ACHN (cell line): ENCODE data around the gene TAF6L.
"Not testable (repeated sequence)": the region's sequence is repeated elsewhere in the genome, so short reads cannot be mapped to it uniquely, and the experiment has no call there.

Source experiments
- DNase-seq: peaks from one replicate; pipeline ENCODE4 v3.0.0-alpha.2; 2015
- in situ Hi-C: cut with HindIII; loops from 2 replicates; pipeline ENCODE4 v1.10.0; 2017; ENCODE audit warnings: low sequenced_read_pairs, low pct_ligation_motif_present, low pct_unique_long_range_greater_than_20kb

The TAF6L gene

GRCh38 chr11:62796281-62796680 is 25.1 kb downstream of the TAF6L start:
- in situ Hi-C loops: no loop called here

DNA sequence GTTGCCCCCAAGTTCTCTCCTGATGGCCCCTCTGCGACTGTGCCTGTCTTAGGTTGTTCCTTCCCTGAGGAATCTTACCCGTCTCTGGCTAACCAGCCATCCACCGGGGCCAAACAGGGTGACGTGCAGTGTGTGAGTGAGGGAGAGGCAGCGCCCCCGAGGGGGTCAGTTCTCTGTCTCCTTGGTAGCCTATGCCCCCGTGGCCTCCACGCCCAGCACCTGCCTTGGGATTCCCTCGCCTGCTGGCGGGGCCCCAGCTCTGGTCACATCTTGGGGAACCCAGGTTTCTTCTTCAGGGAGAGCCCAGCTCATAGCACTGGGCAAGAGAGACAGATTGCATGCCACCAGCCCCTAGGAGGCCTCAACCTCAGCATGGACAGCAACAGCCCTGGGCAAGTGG is 28.3 kb downstream of the TAF6L start:
- DNase-seq: no peak
- in situ Hi-C loops: no loop called here

More at GRCh38 chr11:62796281-62796680, 25.1 kb downstream of the TAF6L start:
- DNase-seq: no peak

DNA sequence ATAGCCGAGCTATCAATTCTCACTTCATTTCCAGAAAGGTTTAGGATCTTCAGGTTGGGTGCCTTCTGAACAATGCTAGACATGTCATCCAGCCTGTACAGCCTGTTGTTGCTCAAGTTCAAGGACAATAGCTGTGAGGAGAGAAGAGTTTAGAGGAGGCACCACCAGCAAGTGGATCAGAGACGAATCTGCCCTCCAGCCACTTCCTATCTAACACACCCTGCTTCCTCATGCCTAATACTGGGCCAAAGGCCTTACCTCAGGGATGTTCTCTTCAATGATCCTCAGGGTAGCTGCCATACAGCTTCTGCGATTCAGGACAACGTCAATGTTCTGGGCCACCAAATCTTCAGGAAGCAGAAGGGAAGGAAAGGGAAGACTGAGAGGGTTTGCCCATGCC is 29.9 kb downstream of the TAF6L start:
- in situ Hi-C loops: no loop called here
- no peak for DNase-seq

GRCh38 chr11:62804310-62805075 is 33.3 kb downstream of the TAF6L start:
- DNase-seq: peak; percentile 26
- in situ Hi-C loops: no loop called here

GRCh38 chr11:62805076-62805892 is 34.1 kb downstream of the TAF6L start, which contains the start of gene NXF1:
Gene NXF1 (minus strand): TSS chr11:62805440. CDS start chr11:62805356, 84 bp downstream.
- in situ Hi-C loops: no loop called here
- DNase-seq: peak; percentile 90

DNA sequence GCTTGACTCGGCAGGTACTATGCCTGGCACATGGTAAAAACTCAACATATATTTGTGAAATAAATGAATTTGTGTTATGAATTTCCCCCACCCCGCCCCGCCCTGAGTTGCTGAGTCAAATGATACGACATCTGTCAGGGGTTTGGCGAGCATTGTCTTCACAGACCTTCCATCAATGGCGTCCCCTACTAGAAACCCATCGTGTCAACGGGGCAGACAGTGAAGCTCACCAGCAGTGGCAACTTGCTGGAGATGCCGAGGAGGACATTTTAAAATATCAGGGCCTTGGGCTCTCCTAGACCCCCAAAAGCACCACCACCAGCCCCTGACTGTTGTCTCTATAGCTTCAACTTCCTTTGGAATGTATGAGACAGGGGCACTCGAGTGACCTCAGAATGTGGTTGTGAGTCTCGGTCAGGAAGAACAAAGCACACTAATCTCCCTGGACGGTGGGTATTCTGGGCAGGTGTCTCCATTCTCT is 34.8 kb downstream of the TAF6L start:
- in situ Hi-C loops: no loop called here

GRCh38 chr11:62806611-62807121 is 35.5 kb downstream of the TAF6L start:
- DNase-seq: no peak
- in situ Hi-C loops: no loop called here

More for the DNA sequence above, 34.8 kb downstream of the TAF6L start:
- no peak for DNase-seq

DNA sequence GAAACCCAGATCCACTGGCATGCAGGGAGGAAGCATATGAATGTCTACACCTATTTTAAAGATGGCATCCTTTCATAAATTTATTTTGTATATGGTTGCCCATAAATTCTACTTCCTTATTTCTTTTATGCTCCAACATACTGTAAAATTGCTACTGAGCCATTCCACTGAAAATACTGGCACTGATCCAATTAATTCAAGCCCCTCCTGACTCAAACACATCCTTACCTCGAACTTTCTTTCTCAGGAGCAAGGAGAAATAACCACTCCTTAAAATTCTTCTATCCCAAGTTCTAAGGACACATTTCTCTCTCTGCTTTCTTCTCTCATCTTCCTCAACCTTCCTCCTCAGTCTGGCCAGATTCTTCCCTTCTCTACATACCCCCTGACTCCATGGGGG is 39.6 kb downstream of the TAF6L start:
- in situ Hi-C loops: no loop called here

DNA sequence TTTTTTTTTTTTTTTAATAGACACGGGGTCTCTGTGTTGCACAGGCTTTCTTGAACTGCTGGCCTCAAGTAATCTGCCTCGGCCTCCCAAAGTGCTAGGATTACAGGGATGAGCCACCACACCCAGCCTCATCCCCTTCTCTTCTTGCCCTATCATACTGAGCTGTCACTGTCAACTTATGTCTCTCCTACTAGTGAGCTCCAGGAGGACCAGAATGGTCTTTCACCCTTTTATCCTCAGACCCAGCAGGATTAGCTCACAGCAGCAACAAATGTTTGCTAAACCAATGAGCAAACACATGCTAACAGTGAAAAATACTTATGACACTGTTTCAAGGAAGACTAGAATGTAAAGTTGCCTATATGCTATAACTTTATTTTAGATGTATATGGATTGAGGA is 40.5 kb downstream of the TAF6L start:
- DNase-seq: no peak
- in situ Hi-C loops: no loop called here

More for the DNA sequence above, 39.6 kb downstream of the TAF6L start:
- no peak for DNase-seq

DNA sequence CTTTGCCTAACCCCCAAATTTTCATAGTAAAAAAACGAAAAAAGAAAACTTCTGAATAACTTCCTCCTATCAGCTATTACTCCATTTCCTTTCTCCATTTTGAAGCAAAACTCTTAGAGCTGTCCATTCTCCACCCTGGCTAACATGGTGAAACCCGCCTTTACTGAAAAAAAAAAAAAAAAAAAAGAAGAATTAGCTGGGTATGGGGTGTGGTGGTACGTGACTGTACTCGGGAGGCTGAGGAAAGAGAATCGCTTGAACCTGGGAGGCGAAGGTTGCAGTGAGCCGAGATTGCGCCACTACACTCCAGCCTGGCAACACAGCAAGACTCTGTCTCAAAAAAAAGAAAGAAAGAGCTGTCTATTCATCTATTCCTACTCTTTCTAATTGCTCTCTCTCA is 45.4 kb downstream of the TAF6L start:
- in situ Hi-C loops: no loop called here
- no peak for DNase-seq

DNA sequence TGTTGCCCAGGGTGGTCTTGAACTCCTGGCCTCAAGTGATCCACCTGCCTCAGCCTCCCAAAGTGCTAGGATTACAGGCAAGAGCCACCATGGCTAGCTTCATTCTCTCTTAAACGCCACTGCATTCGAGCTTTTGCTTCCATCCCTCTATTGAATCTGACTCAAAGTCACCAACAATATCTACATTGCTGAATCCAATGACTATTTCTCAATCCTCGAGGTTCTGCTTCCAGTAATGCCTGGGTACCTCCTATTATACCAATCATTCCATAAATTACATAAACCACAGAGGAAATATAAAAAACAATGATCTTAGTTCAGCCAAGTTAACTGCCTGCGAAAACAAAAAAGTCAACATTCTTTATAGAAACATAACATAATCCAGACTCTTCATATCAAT is 45.9 kb downstream of the TAF6L start:
- in situ Hi-C loops: no loop called here

GRCh38 chr11:62823677-62824076 is 52.5 kb downstream of the TAF6L start:
- no peak for DNase-seq
- in situ Hi-C loops: no loop called here

More for the DNA sequence above, 45.9 kb downstream of the TAF6L start:
- no peak for DNase-seq

DNA sequence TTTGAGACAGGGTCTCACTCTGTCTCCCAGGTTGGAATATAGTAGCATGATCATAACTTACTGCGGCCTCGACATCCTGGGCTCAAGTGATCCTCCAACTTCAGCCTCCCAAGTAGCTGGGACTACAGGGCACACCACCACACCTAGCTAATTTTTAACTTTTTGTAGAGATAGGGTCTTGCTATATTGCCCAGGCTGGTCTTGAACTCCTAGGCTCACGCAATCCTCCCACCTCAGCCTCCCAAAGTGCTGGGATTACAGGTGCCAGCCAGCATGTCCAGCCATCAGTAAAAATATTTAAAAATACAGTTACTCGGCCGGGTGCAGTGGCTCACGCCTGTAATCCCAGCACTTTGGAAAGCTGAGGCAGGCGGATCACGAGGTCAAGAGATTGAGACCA is 56.9 kb downstream of the TAF6L start:
- DNase-seq, in situ Hi-C loops: not testable (repeated sequence)

GRCh38 chr11:62830904-62831519 is 59.8 kb downstream of the TAF6L start:
- DNase-seq: peak; percentile 52
- in situ Hi-C loops: no loop called here

DNA sequence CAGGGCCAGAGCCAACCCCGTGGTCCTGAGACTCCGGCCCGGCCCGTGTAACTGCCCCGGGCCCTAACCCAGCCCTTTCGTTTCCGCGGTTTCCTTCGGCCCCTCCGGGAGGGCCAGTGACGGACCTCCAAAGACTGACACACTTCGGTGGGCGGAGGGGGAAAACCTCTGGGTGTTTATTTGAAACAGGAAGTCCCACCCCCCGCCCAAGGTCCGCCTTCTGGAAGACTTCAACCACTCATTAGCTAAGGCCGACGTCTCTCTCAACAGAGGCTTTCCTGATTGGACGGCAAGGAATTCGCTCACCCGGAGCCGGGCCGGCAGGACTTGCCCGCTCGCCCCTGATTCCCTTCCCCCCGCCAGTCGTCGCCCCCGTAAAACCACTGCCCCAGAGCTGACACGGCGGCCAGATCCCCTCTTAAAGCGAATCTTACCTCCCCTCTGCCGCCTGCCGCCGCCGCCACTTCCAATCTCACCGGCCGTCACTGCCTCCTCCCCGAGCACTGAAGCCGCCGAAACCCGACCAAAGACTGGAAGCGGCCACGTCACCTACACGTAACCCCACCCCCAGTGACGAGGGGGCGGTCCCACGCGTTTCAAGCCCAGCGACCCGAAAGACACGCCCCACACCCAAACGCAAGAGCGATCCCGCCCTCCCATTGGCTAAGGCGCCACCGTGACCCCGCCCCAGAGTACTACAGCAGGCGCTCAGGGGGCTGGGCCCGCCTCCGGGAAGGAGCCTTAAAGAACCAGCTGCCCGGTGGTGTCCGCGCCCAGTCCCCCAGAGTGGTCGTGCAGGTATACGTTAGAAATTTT is 60.5 kb downstream of the TAF6L start, which contains the start of gene STX5:
STX5 (minus strand) TSS at position 532 of the 816 bp plus-strand sequence. CDS start 808 bp downstream, outside the sequence.
- in situ Hi-C loops: no loop called here
- DNase-seq: peak; percentile 95

GRCh38 chr11:62832336-62833234 is 61.4 kb downstream of the TAF6L start, which contains the start of gene TEX54:
Gene TEX54 (minus strand): TSS chr11:62832841.
- in situ Hi-C loops: no loop called here
- no peak for DNase-seq

GRCh38 chr11:62835336-62835735 is 64.1 kb downstream of the TAF6L start:
- in situ Hi-C loops: no loop called here
- DNase-seq: no peak
